ENCODE measurements around the gene ADCY2. TPM values are rescaled to one million over a fixed set of nuclear protein-coding genes. Genes with fewer than 3 reads are reported as not detected.
A peak's percentile ranks its signal among the peaks of the same experiment; 100 is the strongest.

The ADCY2 gene
- total RNA-seq, 1 donor from 2014 or later, result 0.95 TPM

GRCh38 chr5:7813576-7813975, 417.6 kb downstream of the ADCY2 start:
- Mint-ChIP-seq H3K27me3 (ENCODE audit: low read depth) (peaks cover 25% of the 10 kb centered on the region), H3K4me1 (ENCODE audit: low read depth) (no peaks in the 10 kb centered on the region), H3K36me3 (ENCODE audit: low read depth) (no peaks in the 10 kb centered on the region), H3K4me3 (ENCODE audit: unreplicated experiment) (no peak overlapping the region), H3K27ac (ENCODE audit: unreplicated experiment) (no peak overlapping the region), H3K9me3 (ENCODE audit: low read depth) (no peaks in the 10 kb centered on the region)
- TF ChIP-seq, protein P1, sequence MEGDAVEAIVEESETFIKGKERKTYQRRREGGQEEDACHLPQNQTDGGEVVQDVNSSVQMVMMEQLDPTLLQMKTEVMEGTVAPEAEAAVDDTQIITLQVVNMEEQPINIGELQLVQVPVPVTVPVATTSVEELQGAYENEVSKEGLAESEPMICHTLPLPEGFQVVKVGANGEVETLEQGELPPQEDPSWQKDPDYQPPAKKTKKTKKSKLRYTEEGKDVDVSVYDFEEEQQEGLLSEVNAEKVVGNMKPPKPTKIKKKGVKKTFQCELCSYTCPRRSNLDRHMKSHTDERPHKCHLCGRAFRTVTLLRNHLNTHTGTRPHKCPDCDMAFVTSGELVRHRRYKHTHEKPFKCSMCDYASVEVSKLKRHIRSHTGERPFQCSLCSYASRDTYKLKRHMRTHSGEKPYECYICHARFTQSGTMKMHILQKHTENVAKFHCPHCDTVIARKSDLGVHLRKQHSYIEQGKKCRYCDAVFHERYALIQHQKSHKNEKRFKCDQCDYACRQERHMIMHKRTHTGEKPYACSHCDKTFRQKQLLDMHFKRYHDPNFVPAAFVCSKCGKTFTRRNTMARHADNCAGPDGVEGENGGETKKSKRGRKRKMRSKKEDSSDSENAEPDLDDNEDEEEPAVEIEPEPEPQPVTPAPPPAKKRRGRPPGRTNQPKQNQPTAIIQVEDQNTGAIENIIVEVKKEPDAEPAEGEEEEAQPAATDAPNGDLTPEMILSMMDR (IDR thresholded peaks at IDR 0.05), result no peak
- DNase-seq (ENCODE audit: low spot score), result no peak

DNA sequence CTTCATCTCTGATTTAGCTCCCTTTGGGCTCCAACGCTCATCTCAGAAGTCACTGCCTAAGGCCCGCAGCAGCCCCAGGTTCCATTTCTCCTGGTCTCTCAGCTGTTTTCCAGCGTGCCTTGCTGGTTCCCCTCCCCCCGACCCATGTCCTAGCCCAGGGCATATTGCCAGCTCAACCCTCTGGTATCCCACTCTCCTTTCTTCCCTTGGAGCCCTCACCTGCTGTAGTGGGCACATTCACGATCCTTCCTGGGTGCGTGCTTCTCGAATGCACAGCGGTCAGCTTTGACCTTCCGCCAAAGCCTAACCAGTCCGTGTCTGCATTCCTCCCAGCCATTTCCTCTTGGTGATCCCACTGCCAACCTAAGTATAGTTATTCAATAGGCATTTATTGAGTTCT, 418.9 kb downstream of the ADCY2 start:
- H3K4me3 Mint-ChIP-seq (ENCODE audit: unreplicated experiment), result no peak overlapping the region
- TF ChIP-seq, protein P1 (IDR thresholded peaks at IDR 0.05), result no peak
- no peak for DNase-seq (ENCODE audit: low spot score)
- peaks cover 25% of the 10 kb centered on the region for H3K27me3 Mint-ChIP-seq (ENCODE audit: low read depth)
- H3K9me3 Mint-ChIP-seq (ENCODE audit: low read depth), result no peaks in the 10 kb centered on the region
- no peak overlapping the region for H3K27ac Mint-ChIP-seq (ENCODE audit: unreplicated experiment)
- H3K36me3 Mint-ChIP-seq (ENCODE audit: low read depth), result no peaks in the 10 kb centered on the region
- H3K4me1 Mint-ChIP-seq (ENCODE audit: low read depth), result no peaks in the 10 kb centered on the region

GRCh38 chr5:7815892-7816534, 420.1 kb downstream of the ADCY2 start:
- TF ChIP-seq, protein P1 (IDR thresholded peaks at IDR 0.05), result peak; percentile 88
- Mint-ChIP-seq H3K9me3 (ENCODE audit: low read depth) (no peaks in the 10 kb centered on the region), H3K27me3 (ENCODE audit: low read depth) (peaks cover 20% of the 10 kb centered on the region), H3K4me1 (ENCODE audit: low read depth) (no peaks in the 10 kb centered on the region), H3K4me3 (ENCODE audit: unreplicated experiment) (no peak overlapping the region), H3K27ac (ENCODE audit: unreplicated experiment) (no peak overlapping the region), H3K36me3 (ENCODE audit: low read depth) (no peaks in the 10 kb centered on the region)
- no peak for DNase-seq (ENCODE audit: low spot score)

DNA sequence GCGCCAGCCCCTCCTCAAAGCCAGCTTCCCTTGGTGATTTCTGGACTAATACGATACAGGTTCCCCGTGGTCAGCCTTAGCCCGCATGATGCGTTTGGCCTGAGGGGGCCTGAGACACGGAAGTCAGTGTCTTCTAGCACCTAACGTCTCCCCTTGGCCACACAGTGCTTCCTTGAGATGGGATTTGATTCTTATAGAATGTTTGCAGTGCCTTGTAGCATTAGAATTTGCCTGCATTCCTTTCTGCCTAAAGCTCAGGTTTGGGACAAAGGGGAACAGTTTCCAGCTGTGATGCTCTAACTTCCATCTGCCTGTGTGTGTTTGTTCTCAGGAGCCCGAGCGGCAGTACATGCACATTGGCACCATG, 420.6 kb downstream of the ADCY2 start:
- no peak for DNase-seq (ENCODE audit: low spot score)
- Mint-ChIP-seq H3K4me1 (ENCODE audit: low read depth) (no peaks in the 10 kb centered on the region), H3K9me3 (ENCODE audit: low read depth) (no peaks in the 10 kb centered on the region), H3K36me3 (ENCODE audit: low read depth) (no peaks in the 10 kb centered on the region), H3K27ac (ENCODE audit: unreplicated experiment) (no peak overlapping the region), H3K27me3 (ENCODE audit: low read depth) (peaks cover 23% of the 10 kb centered on the region), H3K4me3 (ENCODE audit: unreplicated experiment) (no peak overlapping the region)
- TF ChIP-seq, protein P1 (IDR thresholded peaks at IDR 0.05), result peak; percentile 65

DNA sequence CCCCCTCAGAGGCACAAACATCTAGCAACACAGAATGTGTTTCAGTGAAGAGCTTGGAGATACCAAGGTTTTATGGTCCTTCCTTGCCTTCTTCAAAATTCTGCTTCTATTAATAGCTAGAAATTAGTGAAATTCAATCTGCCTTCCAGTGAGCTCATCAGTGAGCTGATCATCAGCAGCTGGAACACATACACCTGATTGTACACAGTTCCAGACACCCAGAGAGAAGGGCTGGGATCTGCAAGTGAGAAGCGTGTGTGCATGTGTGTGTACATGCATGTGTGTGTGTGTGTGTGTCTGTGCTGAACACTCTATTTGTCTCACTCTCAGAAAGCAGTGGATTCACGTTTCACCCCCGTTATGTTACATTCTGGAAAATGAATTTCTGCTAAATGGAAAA, 426.5 kb downstream of the ADCY2 start:
- H3K27me3 Mint-ChIP-seq (ENCODE audit: low read depth), result peaks cover 26% of the 10 kb centered on the region
- TF ChIP-seq, protein P1 (IDR thresholded peaks at IDR 0.05), result no peak
- no peak overlapping the region for H3K27ac Mint-ChIP-seq (ENCODE audit: unreplicated experiment)
- H3K36me3 Mint-ChIP-seq (ENCODE audit: low read depth), result no peaks in the 10 kb centered on the region
- no peak for DNase-seq (ENCODE audit: low spot score)
- no peaks in the 10 kb centered on the region for H3K4me1 Mint-ChIP-seq (ENCODE audit: low read depth)
- H3K4me3 Mint-ChIP-seq (ENCODE audit: unreplicated experiment), result no peak overlapping the region
- no peaks in the 10 kb centered on the region for H3K9me3 Mint-ChIP-seq (ENCODE audit: low read depth)

Measured in chondrocyte (in vitro differentiated cells).